ENCODE data around the gene FFAR2. TPM values are rescaled to one million over a fixed set of nuclear protein-coding genes. Genes with fewer than 3 reads are reported as not detected.

The FFAR2 gene
- total and polyA plus RNA-seq, 4 donors, result 0.25 to 0.84 (median 0.47) TPM

GRCh38 chr19:35432911-35433310 lies 15.1 kb upstream of the FFAR2 start:
- H3K4me3 ChIP-seq (ENCODE audit: low read depth in 1 of 3, low read length in 3 of 3), result no peak overlapping the region
- H3K4me1 ChIP-seq (ENCODE audit: control insufficient read depth in 4 of 4, insufficient read depth in 4 of 4, low read length in 3 of 4), result peaks cover 8 to 26% (median 16%) of the 10 kb centered on the region in 4 donors
- no peaks in the 10 kb centered on the region for H3K9me3 ChIP-seq (ENCODE audit: control insufficient read depth in 4 of 4, low read length in 3 of 4)
- H3K36me3 ChIP-seq (ENCODE audit: control insufficient read depth in 4 of 4, insufficient read depth in 3 of 4, low read depth in 1 of 4, low read length in 3 of 4), result no peaks in the 10 kb centered on the region
- no peak overlapping the region for H3K9ac ChIP-seq (ENCODE audit: low read depth in 1 of 2, low read length in 2 of 2)
- no peak for DNase-seq (ENCODE audit: low spot score)
- no peak for TF ChIP-seq ZBTB33 (IDR thresholded peaks at IDR 0.05)
- TF ChIP-seq MAX (IDR thresholded peaks at IDR 0.05), result no peak
- TF ChIP-seq CTCF (IDR thresholded peaks at IDR 0.05; ENCODE audit: low read depth, low read length, missing input control), result no peak
- H3K27ac ChIP-seq (ENCODE audit: low read depth in 1 of 2, low read length in 2 of 2), result no peak overlapping the region
- 87% methylated on average over 9 of the region's 9 CpGs for WGBS
- H3K27me3 ChIP-seq (ENCODE audit: control insufficient read depth in 4 of 4, insufficient read depth in 4 of 4, low read length in 3 of 4), result no peaks in the 10 kb centered on the region

- H3K27ac ChIP-seq (ENCODE audit: low read depth in 1 of 2, low read length in 2 of 2), result no peak overlapping the region
- H3K4me3 ChIP-seq (ENCODE audit: low read depth in 1 of 3, low read length in 3 of 3), result no peak overlapping the region
- H3K4me1 ChIP-seq (ENCODE audit: control insufficient read depth in 4 of 4, insufficient read depth in 4 of 4, low read length in 3 of 4), result peaks cover 8 to 26% (median 16%) of the 10 kb centered on the region in 4 donors
- H3K9me3 ChIP-seq (ENCODE audit: control insufficient read depth in 4 of 4, low read length in 3 of 4), result no peaks in the 10 kb centered on the region
- H3K9ac ChIP-seq (ENCODE audit: low read depth in 1 of 2, low read length in 2 of 2), result no peak overlapping the region
- 94% methylated on average over 7 of the region's 7 CpGs for WGBS
- no peak for DNase-seq (ENCODE audit: low spot score)
- TF ChIP-seq SP1 (IDR thresholded peaks at IDR 0.05) (no peak), ZBTB33 (IDR thresholded peaks at IDR 0.05) (no peak), ATF3 (IDR thresholded peaks at IDR 0.05) (no peak), RAD21 (IDR thresholded peaks at IDR 0.05) (no peak), FOXA1 (IDR thresholded peaks at IDR 0.05) (no peak), CTCF (IDR thresholded peaks at IDR 0.05; ENCODE audit: low read depth, low read length, missing input control) (no peak), EGR1 (IDR thresholded peaks at IDR 0.05; ENCODE audit: low read depth in 2 of 2) (no peak), TAF1 (conservative IDR thresholded peaks at IDR 0.05) (no peak), YY1 (IDR thresholded peaks at IDR 0.05) (no peak)
- no peaks in the 10 kb centered on the region for H3K36me3 ChIP-seq (ENCODE audit: control insufficient read depth in 4 of 4, insufficient read depth in 3 of 4, low read depth in 1 of 4, low read length in 3 of 4)
- H3K27me3 ChIP-seq (ENCODE audit: control insufficient read depth in 4 of 4, insufficient read depth in 4 of 4, low read length in 3 of 4), result no peaks in the 10 kb centered on the region
Measured at GRCh38 chr19:35433448-35433847, 14.6 kb upstream of the FFAR2 start.
